ENCODE measurements around the gene RCN2. TPM values are rescaled to one million over a fixed set of nuclear protein-coding genes. Genes with fewer than 3 reads are reported as not detected.

RCN2 gene
- total RNA-seq, 1 donor from 2014 or later, result 25.0 TPM

GRCh38 chr15:76994971-76995945 lies 63.7 kb downstream of the RCN2 start, which contains the start of gene PSTPIP1:
Gene PSTPIP1 (plus strand): TSS chr15:76995126. CDS start chr15:76995574, 448 bp downstream.
- intact Hi-C loops (cut with micrococcal nuclease), result loop anchor here (1.0 to 2.0 kb wide), 2 partner anchors 16 to 64 kb away; partner anchors contain the start of gene RCN2
- TF ChIP-seq, protein P1, sequence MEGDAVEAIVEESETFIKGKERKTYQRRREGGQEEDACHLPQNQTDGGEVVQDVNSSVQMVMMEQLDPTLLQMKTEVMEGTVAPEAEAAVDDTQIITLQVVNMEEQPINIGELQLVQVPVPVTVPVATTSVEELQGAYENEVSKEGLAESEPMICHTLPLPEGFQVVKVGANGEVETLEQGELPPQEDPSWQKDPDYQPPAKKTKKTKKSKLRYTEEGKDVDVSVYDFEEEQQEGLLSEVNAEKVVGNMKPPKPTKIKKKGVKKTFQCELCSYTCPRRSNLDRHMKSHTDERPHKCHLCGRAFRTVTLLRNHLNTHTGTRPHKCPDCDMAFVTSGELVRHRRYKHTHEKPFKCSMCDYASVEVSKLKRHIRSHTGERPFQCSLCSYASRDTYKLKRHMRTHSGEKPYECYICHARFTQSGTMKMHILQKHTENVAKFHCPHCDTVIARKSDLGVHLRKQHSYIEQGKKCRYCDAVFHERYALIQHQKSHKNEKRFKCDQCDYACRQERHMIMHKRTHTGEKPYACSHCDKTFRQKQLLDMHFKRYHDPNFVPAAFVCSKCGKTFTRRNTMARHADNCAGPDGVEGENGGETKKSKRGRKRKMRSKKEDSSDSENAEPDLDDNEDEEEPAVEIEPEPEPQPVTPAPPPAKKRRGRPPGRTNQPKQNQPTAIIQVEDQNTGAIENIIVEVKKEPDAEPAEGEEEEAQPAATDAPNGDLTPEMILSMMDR (IDR thresholded peaks at IDR 0.05), result no peak
- peaks cover 60% of the 10 kb centered on the region for H3K4me1 Mint-ChIP-seq
- no peaks in the 10 kb centered on the region for H3K27me3 Mint-ChIP-seq
- peak within 1 kb of the TSS; percentile 88 for H3K4me3 Mint-ChIP-seq
- H3K36me3 Mint-ChIP-seq (ENCODE audit: low read depth), result peaks cover 15% of the 10 kb centered on the region
- CTCF ChIA-PET, result interaction anchor here (0.8 to 1.6 kb wide), 4 partner anchors 22 to 548 kb away, joined by 4 to 5 read pairs (median 4); no protein-coding TSS in a partner anchor
- POLR2A ChIA-PET, result interaction anchor here (0.5 to 3.0 kb wide), 21 partner anchors 10 to 1604 kb away, joined by 3 to 16 read pairs (median 5); partner anchors contain the start of genes RCN2, SCAPER and TSPAN3
- DNase-seq, result peak; percentile 64
- H3K27ac Mint-ChIP-seq, result peak within 1 kb of the TSS; percentile 95
- H3K9me3 Mint-ChIP-seq, result no peaks in the 10 kb centered on the region
- ATAC-seq (ENCODE audit: low read depth), result peak; percentile 90

- DNase-seq (no peak), ATAC-seq (ENCODE audit: low read depth) (no peak)
- ChIA-PET POLR2A (interaction anchor here (1.3 to 3.0 kb wide), 5 partner anchors 9 to 92 kb away, joined by 5 to 12 read pairs (median 10); partner anchors contain the start of gene SCAPER), CTCF (interaction anchor here (1.3 to 1.6 kb wide), 2 partner anchors 63 to 547 kb away, joined by 4 read pairs; no protein-coding TSS in a partner anchor)
- no peaks in the 10 kb centered on the region for H3K9me3 Mint-ChIP-seq
- H3K4me3 Mint-ChIP-seq, result peak overlapping the region; percentile 88
- H3K4me1 Mint-ChIP-seq, result peaks cover 64% of the 10 kb centered on the region
- TF ChIP-seq, protein P1 (IDR thresholded peaks at IDR 0.05), result no peak
- intact Hi-C loops (cut with micrococcal nuclease), result no loop called here
- H3K27me3 Mint-ChIP-seq, result no peaks in the 10 kb centered on the region
- H3K36me3 Mint-ChIP-seq (ENCODE audit: low read depth), result peaks cover 15% of the 10 kb centered on the region
- peak overlapping the region; percentile 95 for H3K27ac Mint-ChIP-seq
Measured at GRCh38 chr15:76996076-76996525, 64.6 kb downstream of the RCN2 start.

DNA sequence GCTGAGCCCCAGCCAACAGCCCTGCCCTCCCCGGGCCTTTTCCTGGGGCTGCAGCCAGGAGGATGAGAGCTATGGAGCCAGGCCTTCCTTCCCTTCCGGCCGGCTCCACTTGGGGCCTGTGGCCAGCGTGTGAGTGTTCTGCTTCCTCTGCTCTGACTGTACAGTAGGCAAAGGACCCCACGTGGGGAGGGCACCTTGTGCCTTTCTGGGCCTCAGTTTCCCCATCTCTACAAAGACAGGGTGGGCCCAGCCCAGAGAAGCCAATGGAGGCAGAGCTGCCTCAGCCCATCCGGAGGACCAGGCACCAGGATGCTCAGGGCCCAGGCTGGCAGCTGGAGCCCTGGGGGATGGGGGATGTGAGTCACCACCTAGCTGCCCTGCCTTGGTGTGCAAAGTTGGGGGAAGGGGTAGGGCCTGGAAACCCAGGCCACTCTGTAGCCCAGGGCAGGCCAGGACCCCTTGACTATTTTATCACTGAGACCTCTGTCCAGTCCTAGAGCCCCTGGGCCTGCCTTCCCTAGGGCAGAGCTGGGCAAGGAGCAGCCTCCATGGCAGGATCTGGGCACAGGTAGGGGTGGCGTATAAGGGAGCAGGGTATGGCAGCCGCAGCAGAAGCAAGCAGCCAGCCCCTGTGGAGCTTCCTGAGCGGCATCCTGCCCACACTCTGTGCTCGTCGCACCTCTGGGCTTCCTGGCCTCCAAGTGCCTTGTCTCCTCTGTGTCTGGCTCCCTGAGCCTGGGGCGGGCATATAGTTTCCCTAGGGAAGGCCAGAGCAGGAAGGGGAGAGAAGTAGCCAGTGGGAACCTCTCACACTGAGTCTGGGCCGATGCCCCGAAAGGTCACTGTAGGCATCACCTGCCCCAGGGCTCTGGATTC lies 65.2 kb downstream of the RCN2 start:
- TF ChIP-seq, protein P1 (IDR thresholded peaks at IDR 0.05), result no peak
- no peaks in the 10 kb centered on the region for H3K9me3 Mint-ChIP-seq
- peaks cover 15% of the 10 kb centered on the region for H3K36me3 Mint-ChIP-seq (ENCODE audit: low read depth)

GRCh38 chr15:76998663-76999285 lies 67.2 kb downstream of the RCN2 start:
- no peak overlapping the region for H3K4me3 Mint-ChIP-seq
- POLR2A ChIA-PET, result no interaction called here
- H3K27ac Mint-ChIP-seq, result no peak overlapping the region
- DNase-seq (no peak), ATAC-seq (ENCODE audit: low read depth) (no peak)
- peaks cover 82% of the 10 kb centered on the region for H3K4me1 Mint-ChIP-seq
- H3K36me3 Mint-ChIP-seq (ENCODE audit: low read depth), result peaks cover 17% of the 10 kb centered on the region
- intact Hi-C loops (cut with micrococcal nuclease), result no loop called here
- CTCF ChIA-PET, result interaction anchor here (1.0 kb wide), 1 partner anchor 14 kb away, joined by 3 read pairs; no protein-coding TSS in a partner anchor
- TF ChIP-seq, protein P1 (IDR thresholded peaks at IDR 0.05), result no peak
- H3K9me3 Mint-ChIP-seq, result no peaks in the 10 kb centered on the region
- no peaks in the 10 kb centered on the region for H3K27me3 Mint-ChIP-seq

More for the DNA sequence above, 65.2 kb downstream of the RCN2 start:
- intact Hi-C loops (cut with micrococcal nuclease), result no loop called here
- ChIA-PET POLR2A (interaction anchor here (1.1 to 3.0 kb wide), 4 partner anchors 8 to 92 kb away, joined by 3 to 12 read pairs (median 8); partner anchors contain the start of gene SCAPER), CTCF (interaction anchor here (1.3 to 1.6 kb wide), 2 partner anchors 64 to 547 kb away, joined by 4 read pairs; no protein-coding TSS in a partner anchor)
- H3K27me3 Mint-ChIP-seq, result no peaks in the 10 kb centered on the region
- no peak overlapping the region for H3K27ac Mint-ChIP-seq
- H3K4me1 Mint-ChIP-seq, result peaks cover 70% of the 10 kb centered on the region
- peak overlapping the region; percentile 88 for H3K4me3 Mint-ChIP-seq
- DNase-seq (no peak), ATAC-seq (ENCODE audit: low read depth) (no peak)

Data from activated B cell treated with CpG ODN at 0.5 μM for 24 hours (primary cell).